Measurements from ENCODE around the gene PACSIN1. TPM values are rescaled to one million over a fixed set of nuclear protein-coding genes. Genes with fewer than 3 reads are reported as not detected.

Gene PACSIN1
- total and polyA plus RNA-seq, 4 donors, result 0.03 to 0.17 (median 0.15) TPM

GRCh38 chr6:34496103-34496685, 30.3 kb downstream of the PACSIN1 start:
- no peak for DNase-seq (ENCODE audit: low spot score)
- no peak overlapping the region for H3K4me3 ChIP-seq (ENCODE audit: low read depth in 1 of 3, low read length in 3 of 3)
- H3K4me1 ChIP-seq (ENCODE audit: control insufficient read depth in 4 of 4, insufficient read depth in 4 of 4, low read length in 3 of 4), result no peaks in the 10 kb centered on the region
- TF ChIP-seq MAX (IDR thresholded peaks at IDR 0.05) (no peak), CTCF (IDR thresholded peaks at IDR 0.05; ENCODE audit: low read depth, low read length, missing input control) (no peak), EGR1 (IDR thresholded peaks at IDR 0.05; ENCODE audit: low read depth in 2 of 2) (no peak), YY1 (IDR thresholded peaks at IDR 0.05) (no peak), REST (IDR thresholded peaks at IDR 0.05) (no peak)
- no peaks in the 10 kb centered on the region for H3K27me3 ChIP-seq (ENCODE audit: control insufficient read depth in 4 of 4, insufficient read depth in 4 of 4, low read length in 3 of 4)
- H3K9ac ChIP-seq (ENCODE audit: low read depth in 1 of 2, low read length in 2 of 2), result no peak overlapping the region
- H3K9me3 ChIP-seq (ENCODE audit: control insufficient read depth in 4 of 4, low read length in 3 of 4), result peaks cover 0 to 2% (median 0%) of the 10 kb centered on the region in 4 donors
- WGBS, result 74% methylated on average over 9 of the region's 9 CpGs
- H3K36me3 ChIP-seq (ENCODE audit: control insufficient read depth in 4 of 4, insufficient read depth in 3 of 4, low read depth in 1 of 4, low read length in 3 of 4), result no peaks in the 10 kb centered on the region
- no peak overlapping the region for H3K27ac ChIP-seq (ENCODE audit: low read depth in 1 of 2, low read length in 2 of 2)

GRCh38 chr6:34497411-34497810, 31.5 kb downstream of the PACSIN1 start:
- WGBS, result 83% methylated on average over 10 of the region's 10 CpGs
- DNase-seq (ENCODE audit: low spot score), result no peak

More at GRCh38 chr6:34497411-34497810, 31.5 kb downstream of the PACSIN1 start:
- TF ChIP-seq TAF1 (conservative IDR thresholded peaks at IDR 0.05), result no peak
- TF ChIP-seq JUND (IDR thresholded peaks at IDR 0.05), result no peak
- no peak for TF ChIP-seq HNF4G (IDR thresholded peaks at IDR 0.05)
- TF ChIP-seq GABPA (IDR thresholded peaks at IDR 0.05 in 1 of 2, conservative IDR thresholded peaks at IDR 0.05 in 1 of 2), result no peak
- TF ChIP-seq RAD21 (IDR thresholded peaks at IDR 0.05), result no peak
- no peak for TF ChIP-seq ATF3 (IDR thresholded peaks at IDR 0.05)
- no peak for TF ChIP-seq CTCF (IDR thresholded peaks at IDR 0.05; ENCODE audit: low read depth, low read length, missing input control)
- no peak for TF ChIP-seq ZBTB33 (IDR thresholded peaks at IDR 0.05)
- TF ChIP-seq MAX (IDR thresholded peaks at IDR 0.05), result no peak
- TF ChIP-seq HNF4A (conservative IDR thresholded peaks at IDR 0.05), result no peak
- TF ChIP-seq FOXA2 (IDR thresholded peaks at IDR 0.05), result no peak
- H3K9me3 ChIP-seq (ENCODE audit: control insufficient read depth in 4 of 4, low read length in 3 of 4), result peaks cover 0 to 2% (median under 1%) of the 10 kb centered on the region in 4 donors
- H3K36me3 ChIP-seq (ENCODE audit: control insufficient read depth in 4 of 4, insufficient read depth in 3 of 4, low read depth in 1 of 4, low read length in 3 of 4), result no peaks in the 10 kb centered on the region
- H3K4me3 ChIP-seq (ENCODE audit: low read depth in 1 of 3, low read length in 3 of 3), result no peak overlapping the region
- no peaks in the 10 kb centered on the region for H3K27me3 ChIP-seq (ENCODE audit: control insufficient read depth in 4 of 4, insufficient read depth in 4 of 4, low read length in 3 of 4)
- H3K4me1 ChIP-seq (ENCODE audit: control insufficient read depth in 4 of 4, insufficient read depth in 4 of 4, low read length in 3 of 4), result no peaks in the 10 kb centered on the region
- no peak overlapping the region for H3K9ac ChIP-seq (ENCODE audit: low read depth in 1 of 2, low read length in 2 of 2)
- H3K27ac ChIP-seq (ENCODE audit: low read depth in 1 of 2, low read length in 2 of 2), result no peak overlapping the region
